ENCODE results near the gene TMEM167A.

GRCh38 chr5:83029912-83030311 is 47.3 kb downstream of the TMEM167A start:
- TF ChIP-seq CTCF (IDR thresholded peaks at IDR 0.05; ENCODE audit: low read length): no peak
- no peak for TF ChIP-seq EZH2 (IDR thresholded peaks at IDR 0.05; ENCODE audit: borderline replicate concordance, low read length)
